NCI-H345 treated with DMSO at 0.1 percent for 48 hours (cell line): ENCODE data around the gene PRR22.
"Not testable (repeated sequence)": the region's sequence is repeated elsewhere in the genome, so short reads cannot be mapped to it uniquely, and the experiment has no call there.

Experiments
- DNase-seq: peaks from one replicate; lab custom pipeline; 2025; ENCODE audit not compliant: unreplicated experiment; lab: John Stamatoyannopoulos, UW

The PRR22 gene

GRCh38 chr19:5753743-5754142 is 30.8 kb downstream of the PRR22 start:
- no peak for DNase-seq

- DNase-seq = no peak
Measured at GRCh38 chr19:5751709-5752108, 32.8 kb downstream of the PRR22 start.

- no peak for DNase-seq
Measured at GRCh38 chr19:5749505-5749904, 35.0 kb downstream of the PRR22 start.

- not testable (repeated sequence) for DNase-seq
Measured at GRCh38 chr19:5748920-5749319, 35.6 kb downstream of the PRR22 start.

GRCh38 chr19:5744999-5745398 is 39.5 kb downstream of the PRR22 start:
- not testable (repeated sequence) for DNase-seq

- no peak for DNase-seq
Measured at GRCh38 chr19:5743630-5744029, 40.9 kb downstream of the PRR22 start.

- no peak for DNase-seq
Measured at GRCh38 chr19:5742051-5742450, 42.5 kb downstream of the PRR22 start.

GRCh38 chr19:5738423-5738822 is 46.1 kb downstream of the PRR22 start:
- no peak for DNase-seq

GRCh38 chr19:5733172-5733571 is 51.4 kb downstream of the PRR22 start:
- DNase-seq = not testable (repeated sequence)
